ENCODE results near the gene INAFM1. TPM values are rescaled to one million over a fixed set of nuclear protein-coding genes. Genes with fewer than 3 reads are reported as not detected.

Gene INAFM1
- total and polyA plus RNA-seq, 9 of the 15 experiments (the other 6 are each of a cell fraction or from before 2014, with no cell fraction given), result 0.71 to 30.9 (median 3.1) TPM

DNA sequence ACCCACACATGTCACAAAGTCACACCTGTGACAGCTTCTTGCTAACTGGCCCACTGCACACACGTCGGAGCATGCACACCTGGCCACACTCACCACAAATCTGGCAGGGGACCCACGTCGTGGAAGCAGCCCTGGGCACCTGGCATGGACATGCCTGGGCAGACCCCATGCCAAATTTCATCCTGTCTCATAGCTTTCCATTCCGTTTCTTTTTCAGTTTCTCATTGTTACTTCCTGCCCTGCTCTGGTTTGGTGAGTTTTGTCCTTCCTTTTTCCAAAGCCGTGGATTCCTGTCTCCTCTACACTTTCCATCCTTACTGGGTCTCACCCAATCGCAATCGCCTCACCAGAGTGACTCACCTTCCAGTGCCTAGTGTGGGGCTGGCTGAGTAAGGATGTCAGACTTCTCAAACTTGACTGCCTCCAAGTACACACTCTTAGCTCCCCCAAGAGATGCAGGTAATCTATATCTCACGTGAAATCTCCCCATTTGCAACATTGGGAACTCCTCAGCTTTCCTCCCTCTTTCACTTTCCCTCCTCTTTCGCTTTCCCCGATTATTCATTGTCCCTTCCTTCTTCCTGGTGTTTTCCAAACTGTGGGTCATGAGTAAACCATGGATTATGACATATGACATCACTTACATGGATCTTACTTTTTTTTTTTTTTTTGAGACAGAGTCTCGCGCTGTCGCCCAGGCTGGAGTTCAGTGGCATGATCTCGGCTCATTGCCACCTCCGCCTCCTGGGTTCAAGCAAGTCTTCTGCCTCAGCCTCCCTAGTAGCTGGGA lies 42.1 kb upstream of the INAFM1 start:
- peaks cover 17% of the 10 kb centered on the region; the same call in 1 of the 2 replicates for H4K20me1 ChIP-seq (replicated peaks; ENCODE audit: control insufficient read depth, insufficient read depth, low read length)
- 46% methylated on average over 16 of the region's 16 CpGs for WGBS (ENCODE audit: insufficient coverage, low coverage, missing lambda C conversion rate)
- in situ Hi-C loops (cut with MboI) (no loop called here), intact Hi-C loops (cut with micrococcal nuclease) (no loop called here)
- H3K4me2 ChIP-seq (ENCODE audit: insufficient read depth, low read length), result peak overlapping the region; percentile 14; the same call in 1 of the 2 replicates
- peaks cover 20 to 54% of the 10 kb centered on the region in 2 experiments for H3K4me1 ChIP-seq (replicated peaks in 1 of 2; ENCODE audit: control insufficient read depth in 2 of 2, insufficient read depth in 2 of 2, low read length in 2 of 2)
- FAIRE-seq (no peak), ATAC-seq (no peak), DNase-seq (ENCODE audit: extremely low read depth in 1 of 4, low spot score in 3 of 4) (peak in 1 of 4 experiments; percentile 6)
- H3K9ac ChIP-seq (ENCODE audit: insufficient read depth in 1 of 2, low read depth in 2 of 2, low read length in 2 of 2), result peak overlapping the region in 1 of 2 experiments; percentile 82; a peak in 2 of 4 replicates
- H3K4me3 ChIP-seq, result no peak overlapping the region
- BruUV-seq (replicated peaks), result no TSS peak
- H3K9me1 ChIP-seq (ENCODE audit: control insufficient read depth, insufficient read depth, low read length), result no peaks in the 10 kb centered on the region
- H3K9me3 ChIP-seq (replicated peaks; ENCODE audit: control insufficient read depth, insufficient read depth, low read depth, low read length), result no peaks in the 10 kb centered on the region
- no peaks in the 10 kb centered on the region; a peak in 1 of 5 replicates for H3K27me3 ChIP-seq (ENCODE audit: control insufficient read depth in 2 of 2, insufficient read depth in 2 of 2, low read length in 2 of 2)
- H3K27ac ChIP-seq (ENCODE audit: extremely low read depth, low read depth, low read length), result no peak overlapping the region
- no peaks in the 10 kb centered on the region for H3K36me3 ChIP-seq (ENCODE audit: control insufficient read depth, insufficient read depth, low read length)
- peaks cover 30% of the 10 kb centered on the region for H3K79me2 ChIP-seq (ENCODE audit: control insufficient read depth, insufficient read depth, low read length)
- POLR2A ChIA-PET, result interaction anchor here (0.7 to 2.9 kb wide), 5 partner anchors 10 to 1186 kb away, joined by 3 to 12 read pairs (median 5); partner anchors contain the start of gene INAFM1
- H2AFZ ChIP-seq (ENCODE audit: low read depth, low read length), result 0 out of 2 replicates have a peak overlapping the region, but pooled peaks have one; percentile 36
- CTCF ChIA-PET (ENCODE audit: low intra/inter-chr PET ratio), result interaction anchor here (0.7 kb wide), 1 partner anchor 12 kb away, joined by 3 read pairs; no protein-coding TSS in a partner anchor
- no peak for TF ChIP-seq GABPA (tag; conservative IDR thresholded peaks at IDR 0.05; ENCODE audit: low read depth)
- TF ChIP-seq TFAM (CRISPR knock-in tag; conservative IDR thresholded peaks at IDR 0.05), result no peak
- no peak; the same call in 1 of the 2 replicates for TF ChIP-seq ADNP (tag; IDR thresholded peaks at IDR 0.05)
- no peak for TF ChIP-seq BMI1 (IDR thresholded peaks at IDR 0.05; ENCODE audit: low read length)
- TF ChIP-seq PHF21A (IDR thresholded peaks at IDR 0.05; ENCODE audit: borderline replicate concordance, low read depth), result no peak
- peak; percentile 28; the same call in 1 of the 2 replicates for TF ChIP-seq JUND (IDR thresholded peaks at IDR 0.05; ENCODE audit: borderline replicate concordance, low read depth, low read length)
- TF ChIP-seq JUND (tag; IDR thresholded peaks at IDR 0.05; ENCODE audit: borderline replicate concordance, low read depth, low read length), result 0 out of 3 replicates have a peak, but pooled peaks have one; percentile 13
- TF ChIP-seq ZNF696 (CRISPR knock-in tag; conservative IDR thresholded peaks at IDR 0.05), result no peak
- no peak for TF ChIP-seq ZBTB12 (CRISPR knock-in tag; IDR thresholded peaks at IDR 0.05)
- TF ChIP-seq RCOR1 (IDR thresholded peaks at IDR 0.05; ENCODE audit: borderline replicate concordance in 1 of 2, low read depth in 2 of 2, low read length in 2 of 2), result 0 out of 4 replicates have a peak, but pooled peaks of 1 of the 2 experiments have one; percentile 7
- TF ChIP-seq, protein P1, sequence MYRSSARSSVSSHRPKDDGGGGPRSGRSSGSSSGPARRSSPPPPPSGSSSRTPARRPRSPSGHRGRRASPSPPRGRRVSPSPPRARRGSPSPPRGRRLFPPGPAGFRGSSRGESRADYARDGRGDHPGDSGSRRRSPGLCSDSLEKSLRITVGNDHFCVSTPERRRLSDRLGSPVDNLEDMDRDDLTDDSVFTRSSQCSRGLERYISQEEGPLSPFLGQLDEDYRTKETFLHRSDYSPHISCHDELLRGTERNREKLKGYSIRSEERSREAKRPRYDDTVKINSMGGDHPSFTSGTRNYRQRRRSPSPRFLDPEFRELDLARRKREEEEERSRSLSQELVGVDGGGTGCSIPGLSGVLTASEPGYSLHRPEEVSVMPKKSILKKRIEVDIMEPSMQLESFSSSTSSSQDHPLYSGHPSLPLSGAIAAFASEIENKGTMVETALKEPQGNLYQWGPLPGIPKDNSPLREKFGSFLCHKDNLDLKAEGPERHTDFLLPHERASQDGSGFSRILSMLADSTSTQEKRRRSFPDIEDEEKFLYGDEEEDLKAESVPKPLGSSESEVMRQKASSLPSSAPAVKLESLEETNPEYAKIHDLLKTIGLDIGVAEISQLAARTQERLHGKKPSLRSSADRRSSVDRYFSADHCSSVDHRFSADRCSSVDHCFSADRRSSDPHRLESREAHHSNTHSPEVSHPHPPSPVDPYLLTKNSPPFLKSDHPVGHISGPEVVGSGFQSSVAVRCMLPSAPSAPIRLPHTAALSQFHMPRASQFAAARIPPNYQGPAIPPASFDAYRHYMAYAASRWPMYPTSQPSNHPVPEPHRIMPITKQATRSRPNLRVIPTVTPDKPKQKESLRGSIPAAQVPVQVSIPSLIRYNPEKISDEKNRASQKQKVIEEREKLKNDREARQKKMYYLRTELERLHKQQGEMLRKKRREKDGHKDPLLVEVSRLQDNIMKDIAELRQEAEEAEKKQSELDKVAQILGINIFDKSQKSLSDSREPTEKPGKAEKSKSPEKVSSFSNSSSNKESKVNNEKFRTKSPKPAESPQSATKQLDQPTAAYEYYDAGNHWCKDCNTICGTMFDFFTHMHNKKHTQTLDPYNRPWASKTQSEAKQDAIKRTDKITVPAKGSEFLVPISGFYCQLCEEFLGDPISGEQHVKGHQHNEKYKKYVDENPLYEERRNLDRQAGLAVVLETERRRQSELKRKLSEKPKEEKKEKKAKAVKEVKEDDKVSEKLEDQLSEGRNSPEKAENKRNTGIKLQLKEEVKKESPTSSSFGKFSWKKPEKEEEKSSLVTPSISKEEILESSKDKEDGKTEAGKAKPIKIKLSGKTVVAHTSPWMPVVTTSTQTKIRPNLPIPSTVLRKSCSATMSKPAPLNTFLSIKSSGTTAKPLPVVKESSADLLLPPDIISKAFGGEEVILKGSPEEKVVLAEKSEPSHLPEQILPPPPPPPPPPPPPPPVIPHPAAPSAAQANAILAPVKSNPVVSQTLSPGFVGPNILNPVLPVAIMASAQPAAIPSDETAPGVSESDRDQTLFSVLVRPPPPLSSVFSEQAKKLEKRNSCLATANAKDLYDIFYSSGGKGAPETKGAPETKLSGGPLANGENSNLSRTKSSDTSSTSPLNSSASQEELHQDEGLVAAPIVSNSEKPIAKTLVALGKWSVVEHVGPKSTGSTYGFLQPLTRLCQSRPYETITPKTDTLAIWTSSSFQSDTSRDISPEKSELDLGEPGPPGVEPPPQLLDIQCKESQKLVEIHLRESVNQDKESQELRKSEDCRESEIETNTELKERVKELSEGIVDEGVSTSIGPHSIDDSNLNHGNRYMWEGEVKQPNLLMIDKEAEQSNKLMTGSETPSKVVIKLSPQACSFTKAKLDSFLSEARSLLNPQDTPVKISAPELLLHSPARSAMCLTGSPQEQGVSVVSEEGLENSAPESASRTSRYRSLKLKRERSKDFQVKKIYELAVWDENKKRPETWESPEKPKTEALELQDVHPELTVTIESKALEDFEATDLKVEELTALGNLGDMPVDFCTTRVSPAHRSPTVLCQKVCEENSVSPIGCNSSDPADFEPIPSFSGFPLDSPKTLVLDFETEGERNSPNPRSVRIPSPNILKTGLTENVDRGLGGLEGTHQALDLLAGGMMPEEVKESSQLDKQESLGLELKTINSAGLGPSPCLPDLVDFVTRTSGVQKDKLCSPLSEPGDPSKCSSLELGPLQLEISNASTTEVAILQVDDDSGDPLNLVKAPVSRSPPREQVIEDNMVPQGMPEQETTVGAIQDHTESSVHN (IDR thresholded peaks at IDR 0.05; ENCODE audit: borderline replicate concordance in 1 of 2, low read depth in 1 of 2), result 0 out of 4 replicates have a peak, but pooled peaks of 1 of the 2 experiments have one; percentile 30

All from K562 (cell line).